Right hindlimb (tissue), 1 donor: Measurements from ENCODE around the gene GNB2.
"Not testable (repeated sequence)": the region's sequence is repeated elsewhere in the genome, so short reads cannot be mapped to it uniquely, and the experiment has no call there.

ENCODE experiments used
- DNase-seq: peaks from one replicate; pipeline ENCODE4 v3.0.0-alpha.2; 2018

Gene GNB2

GRCh38 chr7:100673302-100673941 is at the start of gene GNB2:
TSS of gene GNB2 (plus strand) at chr7:100673740. CDS start at chr7:100676266, 2,526 bp downstream.
- peak; percentile 99 for DNase-seq

DNA sequence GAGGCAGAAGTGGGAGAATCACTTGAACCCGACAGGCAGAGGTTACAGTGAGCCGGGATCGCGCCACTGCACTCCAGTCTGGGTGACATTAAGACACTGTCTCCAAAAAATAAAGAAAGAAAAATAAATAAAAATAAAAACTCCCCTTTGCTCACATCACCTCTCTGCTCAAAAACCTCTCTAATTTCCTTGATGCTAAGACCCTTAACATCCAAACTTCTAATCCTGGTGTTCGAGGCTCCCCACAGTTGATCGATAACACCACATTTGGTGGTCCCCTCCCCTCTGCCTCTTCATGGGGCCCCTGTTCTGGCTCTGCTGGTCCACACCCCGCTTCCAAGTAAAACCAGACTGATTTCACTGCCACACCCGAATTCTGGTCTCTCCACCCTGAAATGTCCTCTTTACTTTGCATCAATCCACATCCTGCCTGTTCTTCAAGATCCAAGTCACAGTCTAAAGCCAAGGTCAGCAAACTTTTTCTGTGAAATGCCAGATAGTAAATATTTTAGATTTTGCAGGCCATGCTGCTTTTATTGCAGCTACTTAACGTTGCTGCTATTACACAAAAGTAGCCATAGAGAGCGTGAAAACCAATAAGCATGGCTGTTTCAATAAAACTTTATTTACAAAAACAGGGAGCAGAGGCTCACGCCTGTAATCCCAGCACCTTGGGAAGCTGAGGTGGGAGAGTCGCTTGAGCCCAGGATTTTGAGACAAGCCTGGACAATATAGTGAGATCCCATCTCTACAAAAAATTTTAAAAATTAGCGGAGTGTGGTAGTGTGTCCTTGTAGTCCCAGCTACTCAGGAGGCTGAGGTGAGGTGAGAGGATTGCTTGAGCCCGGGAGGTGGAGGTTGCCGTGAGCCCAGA is 49.4 kb upstream of the GNB2 start:
- no peak for DNase-seq

DNA sequence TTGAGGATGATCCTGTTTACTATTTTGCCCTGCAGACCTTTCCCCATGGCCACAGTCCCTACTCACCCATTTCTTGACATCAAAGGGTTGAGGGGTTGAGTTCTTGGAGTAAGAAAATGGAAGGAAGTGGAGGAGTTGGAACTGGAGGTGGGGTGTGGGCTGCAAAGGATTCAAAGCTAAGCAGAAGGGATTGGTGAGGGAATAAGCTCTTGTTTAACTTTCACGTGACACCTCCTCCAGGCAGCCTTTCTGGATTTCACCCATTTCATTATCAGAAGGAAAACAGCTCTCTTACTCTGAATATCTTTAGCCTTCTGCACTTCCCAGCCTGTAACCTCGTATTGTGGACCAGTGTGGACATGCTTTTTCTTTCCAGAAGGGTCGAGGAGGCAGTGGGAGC is 47.5 kb upstream of the GNB2 start:
- DNase-seq: no peak

- DNase-seq: peak; percentile 90
These were observed 46.9 kb upstream of the GNB2 start for GRCh38 chr7:100626530-100627237.

- DNase-seq: no peak
These were observed 46.3 kb upstream of the GNB2 start for GRCh38 chr7:100627238-100627549.

DNA sequence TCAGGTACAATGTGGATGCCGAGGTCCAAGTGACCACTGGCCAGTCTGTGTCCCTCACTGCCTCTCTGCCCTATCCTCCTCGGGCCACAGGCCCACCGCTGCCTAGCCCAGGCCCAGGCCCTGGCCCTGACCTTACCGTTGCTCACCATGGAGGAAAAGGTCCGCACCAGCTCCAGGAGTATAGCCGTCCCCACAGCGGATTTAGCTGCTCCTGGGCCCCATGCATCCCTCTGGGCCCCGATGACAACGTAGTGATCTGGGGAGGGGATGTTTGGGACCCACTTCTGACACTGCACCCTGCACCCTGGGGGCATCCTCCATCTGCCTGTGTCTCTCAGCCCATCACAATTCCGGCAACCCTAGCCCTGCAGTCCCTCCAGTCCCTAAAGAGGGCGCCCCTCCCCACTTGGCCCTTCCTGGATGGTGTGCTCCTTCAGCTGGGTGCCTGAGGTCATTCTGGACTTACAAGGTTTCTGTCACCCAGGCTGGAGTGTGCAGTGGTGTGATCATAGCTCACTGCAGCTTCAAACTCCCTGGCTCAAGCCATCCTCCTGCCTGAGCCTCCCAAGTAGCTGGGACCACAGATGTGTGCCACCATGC is 44.3 kb upstream of the GNB2 start:
- DNase-seq: no peak

- no peak for DNase-seq
These were observed 43.5 kb upstream of the GNB2 start for GRCh38 chr7:100630066-100630465.

DNA sequence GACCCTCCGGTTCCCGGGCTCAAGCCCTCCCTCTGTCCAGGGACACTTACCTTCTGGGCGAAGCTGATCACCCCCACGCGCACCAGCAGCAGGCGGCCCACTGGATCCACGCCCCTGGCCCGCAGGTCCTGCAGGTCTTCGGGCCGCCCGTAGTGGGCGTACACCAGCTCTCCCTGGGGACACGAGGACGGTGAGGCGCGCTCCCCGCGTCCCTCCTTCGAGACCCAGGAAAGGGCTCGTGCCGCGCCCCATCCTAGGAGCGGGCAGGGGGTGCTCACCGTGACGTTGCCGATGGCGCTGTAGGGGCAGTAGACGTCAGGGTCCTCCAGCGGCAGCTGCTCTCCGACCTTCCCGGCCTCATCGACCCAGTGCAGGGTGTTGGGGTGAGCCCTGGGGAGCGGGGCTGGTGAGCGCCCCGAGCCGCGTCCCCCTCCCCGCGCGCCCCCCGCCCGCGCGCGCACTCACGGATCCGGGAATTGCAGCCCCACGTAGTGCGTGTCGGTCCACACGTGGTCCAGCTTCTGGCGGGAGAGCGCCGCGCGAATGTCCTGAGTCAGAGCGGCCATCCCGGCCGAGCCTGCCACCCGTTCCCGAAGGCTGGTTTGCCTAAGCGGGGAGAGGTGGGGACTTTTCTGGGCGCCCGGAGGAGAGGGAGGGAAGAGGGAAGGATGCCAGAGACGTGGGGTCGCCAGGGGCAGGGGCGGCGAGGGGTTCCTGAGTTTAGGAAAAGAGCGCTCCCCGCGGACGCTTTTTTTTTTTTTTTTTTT is 40.4 kb upstream of the GNB2 start:
- DNase-seq: peak; percentile 51

DNA sequence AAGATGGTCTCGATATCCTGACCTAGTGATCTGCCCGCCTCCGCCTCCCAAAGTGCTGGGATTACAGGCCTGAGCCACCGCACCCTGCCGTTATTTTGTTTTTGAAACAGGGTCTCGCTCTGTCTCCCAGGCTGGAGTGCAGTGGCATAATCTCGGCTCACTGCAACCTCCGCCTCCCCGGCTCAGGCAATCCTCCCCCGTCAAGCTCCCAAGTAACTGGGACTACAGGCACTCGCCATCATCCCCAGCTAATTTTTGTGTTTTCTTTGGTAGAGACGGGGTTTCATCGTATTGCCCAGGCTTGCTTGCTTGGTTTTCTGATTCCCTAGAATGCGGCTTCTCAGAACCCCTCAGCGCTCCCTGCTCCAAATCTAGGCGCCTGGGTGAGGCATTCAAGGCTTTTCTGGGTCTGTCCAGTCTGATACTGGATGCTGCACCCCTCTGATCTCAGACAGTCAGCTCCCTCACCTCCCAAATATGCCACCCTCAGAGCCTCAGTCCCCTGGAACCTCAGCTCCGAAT is 33.5 kb upstream of the GNB2 start:
- no peak for DNase-seq

- no peak for DNase-seq
These were observed 32.8 kb upstream of the GNB2 start for GRCh38 chr7:100640517-100641440.

DNA sequence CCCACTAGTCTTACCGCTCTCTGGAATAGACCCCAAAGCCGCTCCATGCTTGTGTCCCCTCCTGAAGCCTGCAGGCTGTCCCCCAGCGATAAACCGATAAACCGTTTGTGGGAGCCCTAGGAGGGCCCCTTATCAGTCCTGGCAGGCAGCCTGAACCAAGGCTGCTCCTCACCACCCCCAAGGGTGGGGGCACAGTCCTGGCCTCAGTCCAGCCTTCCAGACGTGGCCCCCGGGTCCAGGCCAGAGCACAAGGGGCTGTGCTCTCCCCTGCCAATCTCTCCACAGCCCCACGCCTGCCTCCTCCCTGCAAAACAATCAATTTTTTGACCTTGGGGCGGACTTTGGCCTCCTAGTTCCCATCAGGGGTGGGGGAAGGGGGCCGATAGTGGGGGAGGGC is 32.1 kb upstream of the GNB2 start, which contains the start of gene TFR2:
TFR2 (minus strand) TSS at position 90 of the 397 bp plus-strand sequence; CDS start at position 47, 43 bp downstream.
- DNase-seq: no peak

- no peak for DNase-seq
These were observed 31.5 kb upstream of the GNB2 start for GRCh38 chr7:100641860-100642533.

DNA sequence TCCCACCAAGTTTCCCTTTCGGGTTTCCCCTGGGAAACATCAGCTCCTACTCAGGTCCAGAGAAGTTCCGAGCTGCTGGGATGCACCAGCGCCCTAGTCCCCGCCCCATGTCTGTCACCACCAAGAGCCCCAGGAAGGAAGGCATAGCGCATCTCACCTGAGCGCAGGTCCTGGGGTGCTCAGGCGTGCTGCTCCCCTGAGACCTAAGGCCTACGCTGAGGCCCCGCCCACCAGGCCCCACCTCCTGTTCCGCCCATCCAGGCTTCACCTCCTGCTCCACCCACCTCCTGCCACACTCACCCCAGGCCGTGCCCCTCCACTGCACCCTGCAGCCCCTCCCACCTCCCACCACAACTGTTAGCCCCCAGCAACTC is 31.0 kb upstream of the GNB2 start:
- no peak for DNase-seq

- no peak for DNase-seq
These were observed 23.5 kb upstream of the GNB2 start for GRCh38 chr7:100649826-100650565.

GRCh38 chr7:100654908-100655831 is 18.4 kb upstream of the GNB2 start:
- DNase-seq: no peak

GRCh38 chr7:100655908-100656674 is 17.4 kb upstream of the GNB2 start, which contains the start of gene ACTL6B:
TSS of gene ACTL6B (minus strand) at chr7:100656448. CDS start at chr7:100656354, 94 bp downstream.
- DNase-seq: peak; percentile 77

- DNase-seq: not testable (repeated sequence)
These were observed 11.3 kb upstream of the GNB2 start for GRCh38 chr7:100662194-100662776.
